A549 (cell line): ENCODE results near the gene IL20RA. TPM values are rescaled to one million over a fixed set of nuclear protein-coding genes. Genes with fewer than 3 reads are reported as not detected.

Source experiments
- ATAC-seq, 2 experiments: fragments of 200-7000 bp in 1 of 2; fragments of >200 bp in 1 of 2; cut with Nextera tagmentation in 1 of 2; cut with Tn5 transposase in 1 of 2; 3 replicates each; pipeline versions ENCODE4 v1.8.0 to v1.9.1; 2018 to 2020; ENCODE audit warnings: mild to moderate bottlenecking in 1 of 2, moderate library complexity in 1 of 2
- CTCF ChIA-PET: fragments of 300-600 bp; sonication (Branson Sonifier 250); formaldehyde crosslinking; extraction: SDS; loops from one replicate; lab custom pipeline; 2021; ENCODE audit warnings: antibody characterized with exemption, inconsistent platforms; lab: Yijun Ruan, JAX
- POLR2A ChIA-PET: fragments of 350-600 bp; formaldehyde crosslinking; extraction: SDS; loops from one replicate; lab custom pipeline; 2021; ENCODE audit warnings: antibody characterized with exemption, inconsistent platforms; lab: Yijun Ruan, JAX
- DNase-seq, 2 experiments: peaks; one replicate each; pipeline versions ENCODE4 v3.0.0 to v3.0.0-alpha.2; 2011 to 2016; ENCODE audit warnings: low read depth in 1 of 2, low spot score in 1 of 2
- FAIRE-seq: peaks from 2 replicates; lab custom pipeline; 2011; peaks lifted over from hg19 to GRCh38; lab: Jason Lieb, UNC
- H3K27ac ChIP-seq, 2 experiments: fragments of >200 bp; sonication (Bioruptor Twin); formaldehyde crosslinking; 3 replicates each; pipeline ENCODE4 v1.5.1; 2016 to 2017
- H3K4me1 ChIP-seq: fragments of >200 bp; sonication (Bioruptor Twin); formaldehyde crosslinking; 3 replicates; pipeline ENCODE4 v1.6.1; 2016
- H3K4me2 ChIP-seq: fragments of >200 bp; sonication (Bioruptor Twin); formaldehyde crosslinking; 3 replicates; pipeline ENCODE4 v1.6.1; 2016
- H3K4me3 ChIP-seq: fragments of >200 bp; sonication (Bioruptor Twin); formaldehyde crosslinking; 3 replicates; pipeline ENCODE4 v1.5.1; 2016
- H3K9me3 ChIP-seq: fragments of >200 bp; sonication (Bioruptor Twin); formaldehyde crosslinking; 3 replicates; pipeline ENCODE4 v1.6.1; 2016
- CBX2 ChIP-seq: fragments of 200-600 bp; sonication (generic); IDR thresholded peaks from 2 replicates; pipeline ENCODE4 v1.6.1; 2016; ENCODE audit warnings: low read depth, mild to moderate bottlenecking, borderline replicate concordance
- CBX8 ChIP-seq: fragments of 200-600 bp; sonication (generic); IDR thresholded peaks from 2 replicates; pipeline ENCODE4 v1.6.1; 2016
- CEBPB ChIP-seq, 2 experiments: fragments of >200 bp in 1 of 2; sonication (Bioruptor Twin) in 1 of 2; formaldehyde crosslinking in 1 of 2; IDR thresholded peaks; 2 replicates each; pipeline ENCODE4 v1.6.1; 2012 to 2016
- ELK1 ChIP-seq: fragments of 150-350 bp; IDR thresholded peaks from 2 replicates; pipeline ENCODE4 v1.6.1; 2014; ENCODE audit warnings: low read depth, mild to moderate bottlenecking, low read length
- GATA3 ChIP-seq: IDR thresholded peaks from 2 replicates; pipeline ENCODE4 v1.6.1; 2012; ENCODE audit warnings: borderline replicate concordance
- HEYL ChIP-seq: fragments of 250-450 bp; sonication (Bioruptor Pico); IDR thresholded peaks from 2 replicates; pipeline ENCODE4 v1.8.0; 2021; ENCODE audit warnings: mild to moderate bottlenecking, moderate library complexity
- HOXA7 ChIP-seq: fragments of 250-450 bp; sonication (Bioruptor Pico); IDR thresholded peaks from 2 replicates; pipeline ENCODE4 v1.5.0; 2020; ENCODE audit warnings: mild to moderate bottlenecking, moderate library complexity
- HOXB13 ChIP-seq: fragments of 250-450 bp; sonication (Bioruptor Pico); IDR thresholded peaks from 2 replicates; pipeline ENCODE4 v1.5.0; 2020; ENCODE audit warnings: low read depth, mild to moderate bottlenecking, moderate library complexity
- JUN ChIP-seq, 2 experiments: fragments of >200 bp; sonication (Bioruptor Twin); formaldehyde crosslinking; IDR thresholded peaks; 2 replicates in 1 of 2; 3 replicates in 1 of 2; pipeline ENCODE4 v1.6.1; 2016 to 2017
- JUNB ChIP-seq: fragments of >200 bp; sonication (Bioruptor Twin); formaldehyde crosslinking; IDR thresholded peaks from 2 replicates; pipeline ENCODE4 v1.6.1; 2016
- MAZ ChIP-seq: fragments of 150-350 bp; IDR thresholded peaks from 2 replicates; pipeline ENCODE4 v1.6.1; 2014; ENCODE audit warnings: antibody characterized with exemption, low read depth, low read length, borderline replicate concordance
- NFE2L2 ChIP-seq: fragments of 150-350 bp; conservative IDR thresholded peaks from 2 replicates; pipeline ENCODE4 v1.6.1; 2014; ENCODE audit warnings: low read length
- NPAS2 ChIP-seq: fragments of 250-450 bp; sonication (Bioruptor Pico); IDR thresholded peaks from 2 replicates; pipeline ENCODE4 v1.8.0; 2022; ENCODE audit warnings: mild to moderate bottlenecking, moderate library complexity, borderline replicate concordance
- NR3C1 ChIP-seq: fragments of >200 bp; sonication (Bioruptor Twin); formaldehyde crosslinking; IDR thresholded peaks from 3 replicates; pipeline ENCODE4 v1.6.1; 2017
- RARB ChIP-seq: fragments of 250-450 bp; sonication (Bioruptor Pico); IDR thresholded peaks from 2 replicates; pipeline ENCODE4 v1.8.0; 2021; ENCODE audit warnings: mild to moderate bottlenecking, moderate library complexity
- REST ChIP-seq: fragments of 200-600 bp; sonication (generic); IDR thresholded peaks from 2 replicates; pipeline ENCODE4 v1.6.1; 2016; ENCODE audit warnings: antibody characterized with exemption, mild to moderate bottlenecking, moderate library complexity
- RFX5 ChIP-seq: fragments of 450-650 bp; IDR thresholded peaks from 2 replicates; pipeline ENCODE4 v1.7.1; 2014; ENCODE audit warnings: antibody characterized with exemption, mild to moderate bottlenecking, moderate library complexity
- RNF2 ChIP-seq: fragments of 200-600 bp; sonication (generic); IDR thresholded peaks from 2 replicates; pipeline ENCODE4 v1.6.1; 2016; ENCODE audit warnings: low read depth, mild to moderate bottlenecking, antibody characterized with exemption, moderate library complexity, borderline replicate concordance
- SMC3 ChIP-seq: fragments of >200 bp; sonication (Bioruptor Twin); formaldehyde crosslinking; IDR thresholded peaks from 3 replicates; pipeline ENCODE4 v1.6.1; 2018; ENCODE audit warnings: inconsistent platforms
- SREBF2 ChIP-seq: fragments of 450-650 bp; IDR thresholded peaks from 2 replicates; pipeline ENCODE4 v1.6.1; 2014; ENCODE audit warnings: mild to moderate bottlenecking, moderate library complexity
- TP53 ChIP-seq: fragments of 250-450 bp; sonication (Bioruptor Pico); IDR thresholded peaks from 2 replicates; pipeline ENCODE4 v1.5.0; 2021; ENCODE audit warnings: mild to moderate bottlenecking, moderate library complexity
- USF2 ChIP-seq: fragments of 450-650 bp; IDR thresholded peaks from 2 replicates; pipeline ENCODE4 v1.6.1; 2014; ENCODE audit warnings: antibody characterized with exemption
- ZC3H11A ChIP-seq: fragments of 450-650 bp; IDR thresholded peaks from 2 replicates; pipeline ENCODE4 v1.6.1; 2014; ENCODE audit warnings: antibody characterized with exemption, mild to moderate bottlenecking
- ZSCAN20 ChIP-seq: fragments of 250-450 bp; sonication (Bioruptor Pico); IDR thresholded peaks from 2 replicates; pipeline ENCODE4 v1.8.0; 2022; ENCODE audit warnings: mild to moderate bottlenecking, moderate library complexity
- whole genome bisulfite sequencing: methylation state at CpG from one replicate; pipeline ENCODE4 v1.1.6; 2017; ENCODE audit errors: missing lambda C conversion rate; 5-methylcytosine and 5-hydroxymethylcytosine counted together
- polyA plus RNA-seq, 4 experiments: library from polyadenylated mRNA; depleted of rRNA in 3 of 4; stranded (reverse); fragments of >200 nt; fragmentation: RNase III in 1 of 4; extraction: RNeasy Plus Mini Kit Qiagen cat#74134 plus additional on column Dnase treatment in 1 of 4; gene quantifications; 2 replicates in 3 of 4; 3 replicates in 1 of 4; pipeline ENCODE4 v1.2.3, GENCODE V29; 2011 to 2017
- TF ChIP-seq, protein P1 (sequence below): IDR thresholded peaks from 2 replicates; pipeline ENCODE4 v1.6.1; 2012

The IL20RA gene
- polyA plus RNA-seq, 2 of the 4 experiments (the other 2 are of a cell fraction), result 0.08 TPM; not detected in 1

GRCh38 chr6:137049095-137049494 is 4.3 kb upstream of the IL20RA start:
- DNase-seq (no peak), ATAC-seq (no peak), FAIRE-seq (no peak)
- Histone ChIP-seq H3K9me3 (no peaks in the 10 kb centered on the region), H3K4me3 (no peak overlapping the region), H3K4me2 (no peak overlapping the region), H3K4me1 (no peaks in the 10 kb centered on the region), H3K27ac (no peak overlapping the region)
- POLR2A ChIA-PET, result no interaction called here
- CTCF ChIA-PET, result no interaction called here
- TF ChIP-seq CEBPB (IDR thresholded peaks at IDR 0.05) (no peak), JUNB (no peak), NR3C1 (no peak), USF2 (no peak), RARB (no peak), HOXB13 (CRISPR knock-in tag) (no peak), NPAS2 (no peak), NFE2L2 (no peak), REST (no peak), HOXA7 (no peak), ELK1 (no peak), SMC3 (no peak), SREBF2 (no peak), RFX5 (no peak), ZC3H11A (no peak), GATA3 (no peak), MAZ (no peak)
- TF ChIP-seq, protein P1, sequence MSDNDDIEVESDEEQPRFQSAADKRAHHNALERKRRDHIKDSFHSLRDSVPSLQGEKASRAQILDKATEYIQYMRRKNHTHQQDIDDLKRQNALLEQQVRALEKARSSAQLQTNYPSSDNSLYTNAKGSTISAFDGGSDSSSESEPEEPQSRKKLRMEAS, result no peak
- TF ChIP-seq, all 56 proteins: peak for 0
- 19% methylated on average over 2 of the region's 2 CpGs for WGBS

- DNase-seq (no peak), ATAC-seq (no peak), FAIRE-seq (no peak)
- ChIA-PET POLR2A (no interaction called here), CTCF (no interaction called here)
- 67% methylated on average over 5 of the region's 5 CpGs for WGBS
- H3K27ac ChIP-seq, result no peak overlapping the region
- H3K4me1 ChIP-seq, result no peaks in the 10 kb centered on the region
- H3K4me2 ChIP-seq, result no peak overlapping the region
- no peak for TF ChIP-seq JUN (IDR thresholded peaks at IDR 0.05)
- H3K9me3 ChIP-seq, result no peaks in the 10 kb centered on the region
- H3K4me3 ChIP-seq, result no peak overlapping the region
Observed at GRCh38 chr6:137046871-137047412, 2.2 kb upstream of the IL20RA start.

- no peak for DNase-seq
- ChIA-PET POLR2A (no interaction called here), CTCF (interaction anchor here (1.4 kb wide), 1 partner anchor 32 kb away, joined by 3 read pairs; no protein-coding TSS in a partner anchor)
- Histone ChIP-seq H3K27ac (no peak overlapping the region), H3K4me1 (no peaks in the 10 kb centered on the region), H3K9me3 (no peaks in the 10 kb centered on the region), H3K4me3 (no peak overlapping the region), H3K4me2 (no peak overlapping the region)
- TF ChIP-seq SREBF2, result no peak
- TF ChIP-seq ZSCAN20, result no peak
- TF ChIP-seq RFX5, result no peak
- TF ChIP-seq TP53, result no peak
- TF ChIP-seq CBX2, result no peak
- TF ChIP-seq HEYL, result no peak
- TF ChIP-seq CBX8, result no peak
- TF ChIP-seq SMC3, result no peak
- TF ChIP-seq JUN (IDR thresholded peaks at IDR 0.05), result no peak
- no peak for TF ChIP-seq USF2
- TF ChIP-seq RNF2, result no peak
- TF ChIP-seq NPAS2, result no peak
- FAIRE-seq, result no peak
- no peak for ATAC-seq
- WGBS, result 95% methylated on average over 7 of the region's 7 CpGs
Observed at GRCh38 chr6:137045222-137045789, 541 bp upstream of the IL20RA start.
